ENCODE results near the gene ERI3.

Gene ERI3

DNA sequence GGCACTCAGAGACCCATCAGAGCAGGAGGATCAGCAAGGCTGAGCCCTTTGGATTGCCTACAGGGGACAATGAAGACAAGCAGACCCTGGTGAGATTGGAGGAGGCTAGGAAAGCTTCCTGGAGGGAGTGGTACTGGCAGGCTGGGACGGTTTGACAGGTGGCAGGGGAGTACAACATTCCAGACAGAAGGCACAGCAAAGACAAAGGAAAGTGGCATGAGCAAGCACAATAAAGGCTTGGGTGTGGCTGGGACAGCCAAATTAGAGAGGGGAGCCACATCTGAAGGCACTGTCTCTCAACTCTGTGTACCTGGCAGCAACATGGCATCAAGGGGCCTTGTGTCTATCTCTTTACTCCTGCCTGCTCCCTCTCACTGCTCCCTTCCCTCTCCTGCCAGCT lies 103.6 kb downstream of the ERI3 start:
- TF ChIP-seq EZH2 (IDR thresholded peaks at IDR 0.05; ENCODE audit: borderline replicate concordance, low read depth, low read length, severe bottlenecking), result no peak
- TF ChIP-seq, protein P1, sequence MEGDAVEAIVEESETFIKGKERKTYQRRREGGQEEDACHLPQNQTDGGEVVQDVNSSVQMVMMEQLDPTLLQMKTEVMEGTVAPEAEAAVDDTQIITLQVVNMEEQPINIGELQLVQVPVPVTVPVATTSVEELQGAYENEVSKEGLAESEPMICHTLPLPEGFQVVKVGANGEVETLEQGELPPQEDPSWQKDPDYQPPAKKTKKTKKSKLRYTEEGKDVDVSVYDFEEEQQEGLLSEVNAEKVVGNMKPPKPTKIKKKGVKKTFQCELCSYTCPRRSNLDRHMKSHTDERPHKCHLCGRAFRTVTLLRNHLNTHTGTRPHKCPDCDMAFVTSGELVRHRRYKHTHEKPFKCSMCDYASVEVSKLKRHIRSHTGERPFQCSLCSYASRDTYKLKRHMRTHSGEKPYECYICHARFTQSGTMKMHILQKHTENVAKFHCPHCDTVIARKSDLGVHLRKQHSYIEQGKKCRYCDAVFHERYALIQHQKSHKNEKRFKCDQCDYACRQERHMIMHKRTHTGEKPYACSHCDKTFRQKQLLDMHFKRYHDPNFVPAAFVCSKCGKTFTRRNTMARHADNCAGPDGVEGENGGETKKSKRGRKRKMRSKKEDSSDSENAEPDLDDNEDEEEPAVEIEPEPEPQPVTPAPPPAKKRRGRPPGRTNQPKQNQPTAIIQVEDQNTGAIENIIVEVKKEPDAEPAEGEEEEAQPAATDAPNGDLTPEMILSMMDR (IDR thresholded peaks at IDR 0.05; ENCODE audit: borderline replicate concordance, extremely low read depth, low read length, poor library complexity, severe bottlenecking), result no peak
- DNase-seq (no peak), ATAC-seq (ENCODE audit: insufficient read depth, low read depth) (no peak)
- Histone ChIP-seq H2AFZ (ENCODE audit: low read depth, low read length) (no peak overlapping the region), H3K27ac (ENCODE audit: low read length) (no peak overlapping the region), H3K36me3 (ENCODE audit: insufficient read depth, low read length) (peaks cover 35% of the 10 kb centered on the region), H3K79me2 (ENCODE audit: insufficient read depth, low read length) (no peaks in the 10 kb centered on the region), H3K27me3 (ENCODE audit: insufficient read depth, low read length, poor library complexity) (no peaks in the 10 kb centered on the region), H3K9ac (ENCODE audit: low read depth, low read length) (no peak overlapping the region), H4K20me1 (ENCODE audit: insufficient read depth, low read length) (peaks cover 29% of the 10 kb centered on the region), H3K4me3 (ENCODE audit: low read depth in 1 of 2, low read length in 2 of 2) (no peak overlapping the region), H3K9me3 (ENCODE audit: insufficient read depth, low read length, severe bottlenecking) (no peaks in the 10 kb centered on the region), H3K4me1 (ENCODE audit: insufficient read depth, low read length) (no peaks in the 10 kb centered on the region), H3K4me2 (ENCODE audit: insufficient read depth, low read length) (no peak overlapping the region)

DNA sequence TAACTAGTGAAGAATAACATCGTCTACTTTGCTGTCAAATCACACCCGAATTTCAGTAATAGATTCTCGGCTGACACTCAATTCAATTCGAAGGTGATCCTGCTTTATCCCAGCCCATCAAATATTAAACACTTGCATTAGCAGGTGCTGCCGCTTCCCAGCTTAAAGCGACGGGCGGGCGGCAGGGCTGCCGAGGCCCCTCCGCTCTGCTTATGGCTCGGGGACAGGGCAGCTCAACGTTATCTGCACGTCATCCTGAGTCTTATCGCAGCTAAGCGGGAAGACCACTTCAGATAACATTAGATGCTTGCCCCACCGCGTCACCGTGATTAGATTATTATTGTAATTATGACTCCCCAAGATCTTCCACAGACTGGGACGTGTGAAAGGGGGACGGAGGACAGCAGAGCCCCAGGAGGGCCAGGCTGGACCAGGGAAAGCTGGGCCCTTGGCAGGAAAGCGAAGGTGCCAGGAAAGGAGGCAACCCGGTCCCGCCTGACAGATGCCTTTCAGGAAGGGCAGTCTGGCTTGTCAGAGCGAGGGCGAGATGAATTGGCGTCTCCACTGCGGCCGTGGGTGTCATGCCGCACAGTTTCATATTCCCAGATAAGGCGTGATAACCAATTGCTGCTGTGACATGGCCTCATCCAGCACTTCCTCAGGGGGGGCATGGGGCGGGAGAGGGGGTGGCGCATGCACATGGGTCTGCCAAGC lies 104.8 kb downstream of the ERI3 start:
- TF ChIP-seq EZH2 (IDR thresholded peaks at IDR 0.05; ENCODE audit: borderline replicate concordance, low read depth, low read length, severe bottlenecking), result no peak
- TF ChIP-seq, protein P1 (IDR thresholded peaks at IDR 0.05; ENCODE audit: borderline replicate concordance, extremely low read depth, low read length, poor library complexity, severe bottlenecking), result no peak
- Histone ChIP-seq H3K79me2 (ENCODE audit: insufficient read depth, low read length) (no peaks in the 10 kb centered on the region), H4K20me1 (ENCODE audit: insufficient read depth, low read length) (peaks cover 32% of the 10 kb centered on the region), H3K27me3 (ENCODE audit: insufficient read depth, low read length, poor library complexity) (no peaks in the 10 kb centered on the region), H2AFZ (ENCODE audit: low read depth, low read length) (no peak overlapping the region), H3K9ac (ENCODE audit: low read depth, low read length) (no peak overlapping the region), H3K36me3 (ENCODE audit: insufficient read depth, low read length) (peaks cover 34% of the 10 kb centered on the region), H3K9me3 (ENCODE audit: insufficient read depth, low read length, severe bottlenecking) (no peaks in the 10 kb centered on the region), H3K4me3 (ENCODE audit: low read depth in 1 of 2, low read length in 2 of 2) (no peak overlapping the region), H3K4me1 (ENCODE audit: insufficient read depth, low read length) (no peaks in the 10 kb centered on the region), H3K4me2 (ENCODE audit: insufficient read depth, low read length) (no peak overlapping the region), H3K27ac (ENCODE audit: low read length) (no peak overlapping the region)
- no peak for ATAC-seq (ENCODE audit: insufficient read depth, low read depth)
- no peak for DNase-seq

DNA sequence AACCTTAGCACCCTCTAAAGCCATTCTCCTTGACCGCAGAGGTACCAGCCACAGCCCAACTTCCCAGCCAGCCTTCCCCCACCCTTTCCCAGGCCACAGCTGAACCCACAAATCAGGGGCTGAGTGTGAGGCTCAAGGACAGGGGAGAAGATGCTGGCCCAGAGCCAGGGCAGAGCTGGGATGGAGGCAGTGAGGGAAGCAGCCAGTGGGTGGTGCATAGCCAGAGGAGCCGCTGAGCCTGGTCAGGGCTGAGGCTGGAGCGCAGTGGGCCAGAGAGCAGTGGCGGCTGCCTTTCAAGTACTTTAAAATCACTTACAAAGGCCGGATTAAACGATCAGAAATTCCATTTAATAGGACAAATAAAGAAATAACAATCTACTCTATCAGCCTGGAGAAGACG lies 105.5 kb downstream of the ERI3 start:
- no peak overlapping the region for H3K4me2 ChIP-seq (ENCODE audit: insufficient read depth, low read length)
- TF ChIP-seq EZH2 (IDR thresholded peaks at IDR 0.05; ENCODE audit: borderline replicate concordance, low read depth, low read length, severe bottlenecking), result no peak
- TF ChIP-seq, protein P1 (IDR thresholded peaks at IDR 0.05; ENCODE audit: borderline replicate concordance, extremely low read depth, low read length, poor library complexity, severe bottlenecking), result no peak
- ATAC-seq (ENCODE audit: insufficient read depth, low read depth) (no peak), DNase-seq (no peak)
- peaks cover 40% of the 10 kb centered on the region for H3K36me3 ChIP-seq (ENCODE audit: insufficient read depth, low read length)
- H2AFZ ChIP-seq (ENCODE audit: low read depth, low read length), result no peak overlapping the region
- no peak overlapping the region for H3K27ac ChIP-seq (ENCODE audit: low read length)
- no peaks in the 10 kb centered on the region for H3K9me3 ChIP-seq (ENCODE audit: insufficient read depth, low read length, severe bottlenecking)
- H3K4me1 ChIP-seq (ENCODE audit: insufficient read depth, low read length), result no peaks in the 10 kb centered on the region
- H3K4me3 ChIP-seq (ENCODE audit: low read depth in 1 of 2, low read length in 2 of 2), result no peak overlapping the region
- H3K79me2 ChIP-seq (ENCODE audit: insufficient read depth, low read length), result no peaks in the 10 kb centered on the region
- peaks cover 32% of the 10 kb centered on the region for H4K20me1 ChIP-seq (ENCODE audit: insufficient read depth, low read length)
- no peak overlapping the region for H3K9ac ChIP-seq (ENCODE audit: low read depth, low read length)
- no peaks in the 10 kb centered on the region for H3K27me3 ChIP-seq (ENCODE audit: insufficient read depth, low read length, poor library complexity)

Data from DND-41 (cell line).